Common myeloid progenitor, CD34-positive (primary cell): ENCODE measurements around the gene CUX1.
A peak's percentile ranks its signal among the peaks of the same experiment; 100 is the strongest.

ENCODE experiments used
- CTCF ChIA-PET: fragments of 350-600 bp; sonication (Branson Sonifier 250); formaldehyde crosslinking; loops from one replicate; lab custom pipeline; 2021; ENCODE audit warnings: antibody characterized with exemption; lab: Charles Lee
- POLR2A ChIA-PET: fragments of 350-600 bp; sonication (Branson Sonifier 250); formaldehyde crosslinking; loops from one replicate; lab custom pipeline; 2021; ENCODE audit warnings: antibody characterized with exemption; lab: Charles Lee
- DNase-seq, 3 donors: peaks; one replicate each; pipeline versions ENCODE4 v3.0.0 to v3.0.0-alpha.2; 2013
- H3K27ac ChIP-seq, 2 experiments: 1 replicate in 1 of 2; 2 replicates in 1 of 2; pipeline ENCODE4 v1.7.0; 2013; ENCODE audit warnings: inconsistent platforms in 2 of 2, low read length in 2 of 2, mild to moderate bottlenecking in 2 of 2, low read depth in 1 of 2, moderate library complexity in 1 of 2; ENCODE audit not compliant: severe bottlenecking in 2 of 2, insufficient read depth in 1 of 2, poor library complexity in 1 of 2
- H3K27me3 ChIP-seq, 5 experiments: replicated peaks in 2 of 5; 1 replicate in 3 of 5; 2 replicates in 2 of 5; pipeline versions ENCODE4 v1.6.1 to v1.7.0; 2013; ENCODE audit warnings: low read length in 4 of 5, mild to moderate bottlenecking in 2 of 5, moderate library complexity in 2 of 5, inconsistent platforms in 1 of 5; ENCODE audit not compliant: insufficient read depth in 5 of 5, control insufficient read depth in 4 of 5
- H3K36me3 ChIP-seq, 4 experiments: 1 replicate in 2 of 4; 2 replicates in 2 of 4; pipeline versions ENCODE4 v1.6.1 to v1.7.0; 2013; ENCODE audit warnings: low read length in 3 of 4, control low read depth in 1 of 4, mild to moderate bottlenecking in 1 of 4; ENCODE audit not compliant: control insufficient read depth in 4 of 4, insufficient read depth in 4 of 4
- H3K4me1 ChIP-seq, 4 experiments: 1 replicate in 3 of 4; 2 replicates in 1 of 4; pipeline versions ENCODE4 v1.6.1 to v1.7.1; 2013; ENCODE audit warnings: low read length in 3 of 4, mild to moderate bottlenecking in 3 of 4, control low read depth in 1 of 4, inconsistent platforms in 1 of 4, moderate library complexity in 1 of 4; ENCODE audit not compliant: control insufficient read depth in 4 of 4, insufficient read depth in 4 of 4; ENCODE audit errors: control extremely low read depth in 1 of 4
- H3K4me3 ChIP-seq, 7 experiments: 1 replicate in 4 of 7; 2 replicates in 3 of 7; pipeline versions ENCODE4 v1.5.1 to v1.7.0; 2013; ENCODE audit warnings: mild to moderate bottlenecking in 7 of 7, low read length in 6 of 7, moderate library complexity in 6 of 7, inconsistent platforms in 2 of 7, low read depth in 2 of 7, control low read depth in 1 of 7; ENCODE audit not compliant: insufficient read depth in 4 of 7, control insufficient read depth in 1 of 7; ENCODE audit errors: extremely low read depth in 1 of 7
- H3K9me3 ChIP-seq, 5 experiments: 1 replicate in 4 of 5; 2 replicates in 1 of 5; pipeline versions ENCODE4 v1.6.1 to v1.7.1; 2013; ENCODE audit warnings: low read length in 4 of 5, mild to moderate bottlenecking in 2 of 5, inconsistent platforms in 1 of 5, low read depth in 1 of 5, moderate library complexity in 1 of 5; ENCODE audit not compliant: control insufficient read depth in 4 of 5, insufficient read depth in 2 of 5; ENCODE audit errors: control extremely low read depth in 1 of 5
- WGBS: methylation state at CpG from one replicate; pipeline ENCODE4 v1.1.5; 2013; ENCODE audit not compliant: insufficient coverage; 5-methylcytosine and 5-hydroxymethylcytosine counted together

CUX1 gene

DNA sequence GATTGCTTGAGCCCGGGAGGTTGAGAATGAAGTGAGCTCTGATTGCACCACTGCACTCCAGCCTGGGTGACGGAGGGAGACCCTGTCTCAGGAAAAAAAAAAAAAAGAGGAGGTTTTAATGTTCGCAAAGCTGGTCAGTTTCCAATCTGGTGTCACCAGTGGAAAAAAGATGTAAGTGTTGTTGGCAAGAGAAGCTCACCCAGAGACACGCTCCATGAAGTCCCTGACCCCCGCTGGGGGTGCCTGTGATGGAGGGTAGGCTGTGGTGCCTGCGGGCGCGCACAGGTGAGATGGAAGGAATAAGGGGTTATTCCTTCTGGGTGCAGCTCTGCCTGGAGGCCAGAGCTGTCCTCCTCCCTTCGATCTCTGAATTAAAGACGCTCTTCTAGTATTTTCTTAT is 122.7 kb downstream of the CUX1 start:
- Histone ChIP-seq H3K27me3 (no peaks in the 10 kb centered on the region), H3K27ac (no peak overlapping the region), H3K9me3 (peaks cover 0 to 3% (median 0%) of the 10 kb centered on the region in 5 experiments), H3K4me1 (peaks cover 0 to 29% (median 21%) of the 10 kb centered on the region in 4 experiments), H3K36me3 (peaks cover 0 to 14% (median 4%) of the 10 kb centered on the region in 4 experiments), H3K4me3 (no peak overlapping the region)
- ChIA-PET POLR2A (no interaction called here), CTCF (interaction anchor here (0.6 to 1.5 kb wide), 6 partner anchors 8 to 356 kb away, joined by 3 to 4 read pairs (median 3); no protein-coding TSS in a partner anchor)
- 98% methylated on average over 8 of the region's 10 CpGs for WGBS
- no peak for DNase-seq

DNA sequence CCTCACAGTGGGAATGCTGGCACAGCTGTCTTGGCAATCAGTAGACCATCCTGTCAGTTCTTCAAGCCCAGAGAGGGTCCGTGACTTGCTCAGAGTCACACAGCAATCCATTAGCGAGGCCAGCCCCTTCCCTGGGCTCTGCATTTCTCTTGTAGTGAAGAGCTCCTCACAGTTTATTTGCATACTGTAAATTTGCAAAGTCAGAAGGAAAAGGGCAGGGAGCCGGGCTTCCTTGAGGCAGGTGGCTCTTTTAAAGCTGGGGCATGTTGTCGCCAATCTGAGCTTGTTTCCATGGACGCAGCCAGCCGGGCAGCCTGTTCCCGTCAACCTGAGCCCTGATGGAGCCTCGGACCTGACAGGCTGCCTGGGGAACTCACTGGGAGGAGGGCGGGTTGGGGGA is 123.4 kb downstream of the CUX1 start:
- POLR2A ChIA-PET, result no interaction called here
- Histone ChIP-seq H3K9me3 (peaks cover 0 to 3% (median 0%) of the 10 kb centered on the region in 5 experiments), H3K36me3 (peaks cover 0 to 10% (median 3%) of the 10 kb centered on the region in 4 experiments), H3K27me3 (no peaks in the 10 kb centered on the region), H3K4me1 (peaks cover 0 to 32% (median 21%) of the 10 kb centered on the region in 4 experiments), H3K27ac (peak overlapping the region in 1 of 2 experiments; percentile 3), H3K4me3 (no peak overlapping the region)
- peak in 2 of 3 donors; percentile 34 to 51 for DNase-seq
- CTCF ChIA-PET, result interaction anchor here (0.7 to 1.5 kb wide), 4 partner anchors 9 to 119 kb away, joined by 3 to 4 read pairs (median 3); no protein-coding TSS in a partner anchor
- 46% methylated on average over 8 of the region's 9 CpGs for WGBS

GRCh38 chr7:101941481-101942383 is 124.3 kb downstream of the CUX1 start:
- POLR2A ChIA-PET, result no interaction called here
- peaks cover 0 to 7% (median 3%) of the 10 kb centered on the region in 4 experiments for H3K36me3 ChIP-seq
- H3K27ac ChIP-seq, result peak overlapping the region in 1 of 2 experiments; percentile 28
- DNase-seq, result peak in 1 of 3 donors; percentile 31
- WGBS, result 52% methylated on average over 6 of the region's 12 CpGs
- peaks cover 0 to 3% (median 0%) of the 10 kb centered on the region in 5 experiments for H3K9me3 ChIP-seq
- H3K27me3 ChIP-seq, result no peaks in the 10 kb centered on the region
- CTCF ChIA-PET, result interaction anchor here (0.7 to 1.5 kb wide), 2 partner anchors 58 to 85 kb away, joined by 3 to 4 read pairs; no protein-coding TSS in a partner anchor
- peaks cover 0 to 37% (median 22%) of the 10 kb centered on the region in 4 experiments for H3K4me1 ChIP-seq
- no peak overlapping the region for H3K4me3 ChIP-seq

- WGBS, result 92% methylated on average over 10 of the region's 13 CpGs
- Histone ChIP-seq H3K9me3 (peaks cover 0 to 3% (median 0%) of the 10 kb centered on the region in 5 experiments), H3K27me3 (no peaks in the 10 kb centered on the region), H3K4me3 (no peak overlapping the region), H3K36me3 (peaks cover 0 to 6% (median 3%) of the 10 kb centered on the region in 4 experiments), H3K4me1 (peaks cover 2 to 44% (median 27%) of the 10 kb centered on the region in 4 experiments), H3K27ac (no peak overlapping the region)
- ChIA-PET POLR2A (no interaction called here), CTCF (interaction anchor here (0.7 kb wide), 1 partner anchor 86 kb away, joined by 3 read pairs; no protein-coding TSS in a partner anchor)
- DNase-seq, result no peak
These were observed 125.3 kb downstream of the CUX1 start for GRCh38 chr7:101942603-101943210.

GRCh38 chr7:101943306-101943705 is 125.9 kb downstream of the CUX1 start:
- peaks cover 4 to 50% (median 29%) of the 10 kb centered on the region in 4 experiments for H3K4me1 ChIP-seq
- no peak overlapping the region for H3K27ac ChIP-seq
- no peak for DNase-seq
- no peaks in the 10 kb centered on the region for H3K27me3 ChIP-seq
- H3K36me3 ChIP-seq, result peaks cover 0 to 6% (median 2%) of the 10 kb centered on the region in 4 experiments
- H3K4me3 ChIP-seq, result no peak overlapping the region
- ChIA-PET POLR2A (no interaction called here), CTCF (no interaction called here)
- WGBS, result 100% methylated on average over 14 of the region's 15 CpGs
- peaks cover 0 to 3% (median 0%) of the 10 kb centered on the region in 5 experiments for H3K9me3 ChIP-seq

DNA sequence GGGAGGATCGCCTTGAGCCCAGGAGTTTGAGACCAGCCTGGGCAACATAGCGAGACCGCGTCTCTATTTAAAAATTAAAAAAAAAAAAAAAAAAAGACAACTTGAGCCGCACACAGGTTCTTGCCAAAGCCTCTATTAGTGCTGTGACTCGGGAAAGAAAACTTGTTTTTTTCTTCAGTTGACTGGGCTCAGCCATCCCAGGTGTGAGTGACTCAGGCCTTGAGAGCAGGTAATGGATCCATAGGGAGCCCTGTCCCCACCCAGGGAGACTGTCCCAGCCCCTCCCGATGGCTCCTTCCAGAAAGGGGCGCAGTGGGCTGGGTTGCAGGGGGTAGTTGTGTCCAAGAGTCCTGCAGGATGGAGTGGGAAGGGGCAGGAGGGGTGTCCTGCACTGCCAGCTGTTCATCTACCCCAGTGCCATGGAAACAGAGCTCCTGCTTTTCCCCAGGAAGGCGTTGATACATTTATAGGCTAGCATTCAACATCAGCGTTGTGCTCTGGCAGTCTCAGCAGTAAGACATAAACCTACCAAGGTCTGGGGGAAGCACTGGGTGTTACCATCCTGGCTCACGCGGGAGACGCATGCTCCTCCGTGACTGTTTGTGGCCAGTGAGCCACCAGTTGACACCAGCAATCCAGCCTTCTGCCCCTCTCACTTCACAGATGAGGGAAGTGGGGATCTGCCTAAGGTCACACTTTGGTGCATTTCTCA is 126.6 kb downstream of the CUX1 start:
- no peak overlapping the region for H3K27ac ChIP-seq
- no peak overlapping the region for H3K4me3 ChIP-seq
- peaks cover 0 to 2% (median 0%) of the 10 kb centered on the region in 5 experiments for H3K9me3 ChIP-seq
- H3K36me3 ChIP-seq, result peaks cover 0 to 6% (median 1%) of the 10 kb centered on the region in 4 experiments
- H3K4me1 ChIP-seq, result peaks cover 4 to 51% (median 29%) of the 10 kb centered on the region in 4 experiments
- 88% methylated on average over 13 of the region's 14 CpGs for WGBS
- no peaks in the 10 kb centered on the region for H3K27me3 ChIP-seq
- peak in 2 of 3 donors; percentile 31 for DNase-seq
- CTCF ChIA-PET, result interaction anchor here (0.9 kb wide), 1 partner anchor 11 kb away, joined by 3 read pairs; no protein-coding TSS in a partner anchor
- POLR2A ChIA-PET, result no interaction called here
